ENCODE results near the gene IER5L. TPM values are rescaled to one million over a fixed set of nuclear protein-coding genes. Genes with fewer than 3 reads are reported as not detected.

Gene IER5L
- total RNA-seq, 1 donor from 2014 or later: 19.5 TPM

DNA sequence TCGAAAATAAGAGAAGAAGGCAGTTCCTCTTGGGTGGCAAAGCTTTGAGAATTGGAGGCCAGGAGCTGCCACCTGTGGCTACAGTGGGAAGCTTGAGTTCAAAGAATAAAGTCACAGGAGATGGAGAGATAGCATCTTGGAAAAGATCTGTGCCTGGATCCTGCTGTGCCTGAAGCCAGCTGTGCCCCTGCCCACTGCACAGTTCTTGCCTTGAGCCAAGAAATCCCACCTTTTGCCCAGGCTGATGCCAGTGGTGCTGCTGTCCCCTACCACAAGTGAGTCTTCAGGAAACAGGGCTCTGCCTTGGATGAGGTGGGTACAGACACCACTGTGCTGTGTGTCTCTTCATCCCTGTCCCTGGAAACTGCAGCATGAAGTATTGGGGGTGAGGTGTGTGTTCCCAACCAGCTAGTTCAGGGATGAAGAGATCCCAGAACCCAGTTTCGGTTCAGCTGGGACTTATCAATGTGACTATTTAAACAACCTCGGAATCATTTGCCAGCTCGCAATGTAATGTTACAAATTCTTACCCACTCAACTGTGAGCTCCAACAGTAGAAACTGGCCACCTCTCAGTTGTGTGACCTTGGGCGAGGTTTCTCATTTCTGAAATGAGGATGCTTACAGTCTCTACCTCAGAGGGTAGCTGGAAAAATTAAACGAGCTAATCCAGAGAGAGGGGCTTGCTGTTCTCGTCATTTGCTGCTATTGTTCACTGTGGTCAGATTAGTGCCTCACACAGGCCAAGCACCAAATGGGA, 5.9 kb downstream of the IER5L start:
- H3K27me3 ChIP-seq (ENCODE audit: control insufficient read depth, insufficient read depth, low read length): no peaks in the 10 kb centered on the region
- no peak overlapping the region for H3K4me3 ChIP-seq (ENCODE audit: low read depth, low read length)
- TF ChIP-seq CTCF (IDR thresholded peaks at IDR 0.05; ENCODE audit: insufficient read depth, low read length, severe bottlenecking): no peak
- FAIRE-seq (no peak), DNase-seq (ENCODE audit: low read depth) (no peak)
- H3K36me3 ChIP-seq (ENCODE audit: control insufficient read depth, insufficient read depth, low read length): no peaks in the 10 kb centered on the region

DNA sequence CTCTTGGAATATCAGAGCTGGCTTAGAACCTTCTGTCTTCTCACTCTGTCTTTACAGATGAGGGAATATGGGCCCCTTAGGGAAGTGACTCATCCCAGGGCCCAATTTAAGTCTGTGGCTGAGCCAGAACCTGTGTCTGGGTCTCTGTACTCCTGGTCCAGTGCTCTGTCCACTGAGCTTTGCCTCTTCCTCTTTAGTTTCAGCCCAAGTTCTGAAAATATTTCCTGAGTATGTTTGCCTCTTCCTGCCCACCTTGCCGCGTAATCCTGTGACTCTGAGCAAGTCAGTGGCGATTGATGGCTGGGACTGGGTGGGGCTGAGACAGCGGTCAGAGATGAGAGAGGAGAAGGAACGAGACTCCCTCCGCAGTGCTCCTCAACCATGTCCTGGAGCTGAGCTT, 7.8 kb downstream of the IER5L start:
- no peak overlapping the region for H3K4me3 ChIP-seq (ENCODE audit: low read depth, low read length)
- no peaks in the 10 kb centered on the region for H3K36me3 ChIP-seq (ENCODE audit: control insufficient read depth, insufficient read depth, low read length)
- no peak for FAIRE-seq
- H3K27me3 ChIP-seq (ENCODE audit: control insufficient read depth, insufficient read depth, low read length): no peaks in the 10 kb centered on the region
- TF ChIP-seq CTCF (IDR thresholded peaks at IDR 0.05; ENCODE audit: insufficient read depth, low read length, severe bottlenecking): no peak
- peak; percentile 77 for DNase-seq (ENCODE audit: low read depth)

GRCh38 chr9:129166623-129167557, 11.2 kb downstream of the IER5L start:
- peak; percentile 93 for DNase-seq (ENCODE audit: low read depth)
- Histone ChIP-seq H3K36me3 (ENCODE audit: control insufficient read depth, insufficient read depth, low read length) (no peaks in the 10 kb centered on the region), H3K27me3 (ENCODE audit: control insufficient read depth, insufficient read depth, low read length) (no peaks in the 10 kb centered on the region), H3K4me3 (ENCODE audit: low read depth, low read length) (peak overlapping the region; percentile 29)
- FAIRE-seq: no peak
- no peak for TF ChIP-seq CTCF (IDR thresholded peaks at IDR 0.05; ENCODE audit: insufficient read depth, low read length, severe bottlenecking)

DNA sequence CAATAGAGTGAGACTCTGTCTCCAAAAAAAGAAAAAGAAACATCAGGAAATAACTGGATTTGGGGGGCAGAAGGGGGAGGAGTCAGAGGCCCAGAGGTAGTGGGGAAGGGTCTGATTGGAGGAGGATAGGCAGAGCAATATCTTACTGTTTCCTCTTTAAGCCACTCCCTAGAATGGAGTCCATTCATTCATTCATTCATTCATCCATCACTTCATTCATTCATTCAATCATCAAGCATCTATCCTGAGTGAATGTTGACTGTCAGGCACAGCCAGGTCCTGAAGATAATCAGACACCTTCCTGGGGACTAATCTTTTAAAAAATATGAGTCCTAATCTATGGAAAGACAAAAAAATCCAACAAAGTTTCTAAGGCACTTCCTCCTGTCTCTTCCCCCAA, 12.9 kb downstream of the IER5L start:
- TF ChIP-seq CTCF (IDR thresholded peaks at IDR 0.05; ENCODE audit: insufficient read depth, low read length, severe bottlenecking): no peak
- no peak for DNase-seq (ENCODE audit: low read depth)
- no peak for FAIRE-seq
- Histone ChIP-seq H3K4me3 (ENCODE audit: low read depth, low read length) (no peak overlapping the region), H3K36me3 (ENCODE audit: control insufficient read depth, insufficient read depth, low read length) (no peaks in the 10 kb centered on the region), H3K27me3 (ENCODE audit: control insufficient read depth, insufficient read depth, low read length) (no peaks in the 10 kb centered on the region)

GRCh38 chr9:129164246-129164930, 13.7 kb downstream of the IER5L start:
- FAIRE-seq (no peak), DNase-seq (ENCODE audit: low read depth) (peak; percentile 39)
- no peak for TF ChIP-seq CTCF (IDR thresholded peaks at IDR 0.05; ENCODE audit: insufficient read depth, low read length, severe bottlenecking)
- no peaks in the 10 kb centered on the region for H3K27me3 ChIP-seq (ENCODE audit: control insufficient read depth, insufficient read depth, low read length)
- no peak overlapping the region for H3K4me3 ChIP-seq (ENCODE audit: low read depth, low read length)
- no peaks in the 10 kb centered on the region for H3K36me3 ChIP-seq (ENCODE audit: control insufficient read depth, insufficient read depth, low read length)

All from bronchial epithelial cell (primary cell).